K562 (cell line): Measurements from ENCODE around the gene PXN. TPM values are rescaled to one million over a fixed set of nuclear protein-coding genes. Genes with fewer than 3 reads are reported as not detected.

Experiments
- ATAC-seq: fragments of 200-7000 bp; cut with Tn5 transposase; 3 replicates; pipeline ENCODE4 v1.9.1; 2020; ENCODE audit warnings: moderate library complexity
- BruUV-seq: library from RNA; stranded (reverse); fragments of 400-500 nt; replicated peaks from 2 replicates; lab custom pipeline; 2021; lab: Mats Ljungman, UMichigan
- CTCF ChIA-PET: fragments of 300-600 bp; formaldehyde crosslinking; extraction: SDS; loops from one replicate; lab custom pipeline; 2021; ENCODE audit warnings: low intra/inter-chr PET ratio; lab: Yijun Ruan, JAX
- POLR2A ChIA-PET: fragments of 300-600, 350-650 bp; sonication (Branson Sonifier 250); formaldehyde crosslinking; extraction: SDS; loops from one replicate; lab custom pipeline; 2021; ENCODE audit warnings: antibody characterized with exemption, inconsistent platforms; lab: Yijun Ruan, JAX
- DNase-seq, 4 experiments: peaks; one replicate each; pipeline versions ENCODE4 v3.0.0 to v3.0.0-alpha.2; 2011 to 2018; ENCODE audit warnings: low spot score in 3 of 4, mixed read lengths in 3 of 4; ENCODE audit errors: extremely low read depth in 1 of 4
- FAIRE-seq: peaks from 2 replicates; lab custom pipeline; 2011; peaks lifted over from hg19 to GRCh38; lab: Jason Lieb, UNC
- H2AFZ ChIP-seq: 2 replicates; pipeline ENCODE4 v1.6.0; 2011; ENCODE audit warnings: low read depth, low read length, control low read depth, inconsistent platforms
- H3K27ac ChIP-seq: fragments of 200-600 bp; 3 replicates; pipeline ENCODE4 v1.8.0; 2011; ENCODE audit warnings: low read depth, mild to moderate bottlenecking, control low read depth, inconsistent platforms, low read length, moderate library complexity, mixed read lengths; ENCODE audit errors: extremely low read depth
- H3K27me3 ChIP-seq, 2 experiments: fragments of 300-600 bp in 1 of 2; 2 replicates in 1 of 2; 3 replicates in 1 of 2; pipeline versions ENCODE4 v1.6.0 to v1.8.0; 2011; ENCODE audit warnings: inconsistent platforms in 2 of 2, low read length in 2 of 2, mild to moderate bottlenecking in 1 of 2, mixed read lengths in 1 of 2, moderate library complexity in 1 of 2; ENCODE audit not compliant: control insufficient read depth in 2 of 2, insufficient read depth in 2 of 2
- H3K36me3 ChIP-seq: fragments of 300-600 bp; 3 replicates; pipeline ENCODE4 v1.8.0; 2011; ENCODE audit warnings: mild to moderate bottlenecking, low read length, inconsistent platforms; ENCODE audit not compliant: control insufficient read depth, insufficient read depth
- H3K4me1 ChIP-seq, 2 experiments: fragments of 200-600 bp in 1 of 2; replicated peaks in 1 of 2; 2 replicates in 1 of 2; 3 replicates in 1 of 2; pipeline versions ENCODE4 v1.5.1 to v1.8.0; 2011; ENCODE audit warnings: inconsistent platforms in 2 of 2, low read length in 2 of 2, mild to moderate bottlenecking in 1 of 2, mixed read lengths in 1 of 2, moderate library complexity in 1 of 2; ENCODE audit not compliant: control insufficient read depth in 2 of 2, insufficient read depth in 2 of 2
- H3K4me2 ChIP-seq: 2 replicates; pipeline ENCODE4 v1.6.1; 2011; ENCODE audit warnings: low read length, control low read depth, inconsistent platforms, mixed read lengths; ENCODE audit not compliant: insufficient read depth
- H3K4me3 ChIP-seq: fragments of 200-600 bp; sonication (generic), shearing (Covaris generic); 2 replicates; pipeline ENCODE4 v1.5.1; 2016; ENCODE audit warnings: control low read depth, inconsistent platforms
- H3K79me2 ChIP-seq: fragments of 200-600 bp; 3 replicates; pipeline ENCODE4 v1.8.0; 2011; ENCODE audit warnings: low read length, inconsistent platforms; ENCODE audit not compliant: control insufficient read depth, insufficient read depth
- H3K9ac ChIP-seq, 2 experiments: 2 replicates each; pipeline versions ENCODE4 v1.6.0 to v1.6.1; 2011; ENCODE audit warnings: low read depth in 2 of 2, low read length in 2 of 2, control low read depth in 1 of 2, inconsistent platforms in 1 of 2, mild to moderate bottlenecking in 1 of 2, mixed read lengths in 1 of 2; ENCODE audit not compliant: insufficient read depth in 1 of 2
- H3K9me1 ChIP-seq: one replicate; pipeline ENCODE4 v1.6.0; 2011; ENCODE audit warnings: inconsistent platforms, mild to moderate bottlenecking, low read length, moderate library complexity; ENCODE audit not compliant: control insufficient read depth, insufficient read depth
- H3K9me3 ChIP-seq: replicated peaks from 2 replicates; pipeline ENCODE4 v1.5.1; 2011; ENCODE audit warnings: low read depth, low read length, inconsistent platforms; ENCODE audit not compliant: control insufficient read depth, insufficient read depth
- H4K20me1 ChIP-seq: replicated peaks from 2 replicates; pipeline ENCODE4 v1.6.1; 2011; ENCODE audit warnings: low read length, inconsistent platforms, mixed read lengths; ENCODE audit not compliant: control insufficient read depth, insufficient read depth
- POLR2B ChIP-seq: fragments of 450-650 bp; IDR thresholded peaks from 2 replicates; pipeline ENCODE4 v1.6.1; 2018; ENCODE audit warnings: low read depth; ENCODE audit not compliant: partially characterized antibody
- RBFOX2 ChIP-seq: fragments of 200-400 bp; formaldehyde crosslinking; IDR thresholded peaks from 2 replicates; pipeline ENCODE4 v1.6.1; 2017; ENCODE audit warnings: low read depth, mild to moderate bottlenecking, low read length, moderate library complexity
- ZBTB8A ChIP-seq: fragments of 450-650 bp; IDR thresholded peaks from 2 replicates; pipeline ENCODE4 v1.6.1; 2018; ENCODE audit warnings: mild to moderate bottlenecking, moderate library complexity; ENCODE audit not compliant: partially characterized antibody
- WGBS: fragments of 100-300 bp; shearing (Covaris generic); methylation state at CpG from one replicate; pipeline ENCODE4 v1.1.6; 2016; ENCODE audit warnings: low coverage, mixed read lengths; ENCODE audit not compliant: insufficient coverage; ENCODE audit errors: missing lambda C conversion rate; 5-methylcytosine and 5-hydroxymethylcytosine counted together
- in situ Hi-C: fragments of 300-500 bp; cut with MboI; formaldehyde crosslinking; loops from 4 replicates; pipeline ENCODE4 v1.15.0; 2018; ENCODE audit warnings: inconsistent platforms, mixed read lengths
- intact Hi-C: fragments of 100-400 bp; cut with micrococcal nuclease; formaldehyde crosslinking; loops from 2 replicates; pipeline ENCODE4 v1.14.2; 2022
- polyA plus RNA-seq, 8 experiments: library from polyadenylated mRNA; depleted of rRNA in 4 of 8; stranded (reverse) in 5 of 8; unstranded in 3 of 8; fragments of >200 nt; fragmentation: Nextera tagmentation in 2 of 8; fragmentation: Illumina TruSeq in 1 of 8; extraction: Ambion mirVana in 2 of 8; extraction: Trizol in 1 of 8; gene quantifications; 2 replicates each; pipeline versions ENCODE4 v1.2.1 to v1.2.3, GENCODE V29; 2011 to 2014; ENCODE audit warnings: inconsistent platforms in 1 of 8, missing spikeins in 1 of 8
- total RNA-seq, 7 experiments: library from RNA; depleted of rRNA in 6 of 7; stranded (reverse); fragments of >200 nt in 6 of 7; fragmentation: Illumina TruSeq in 2 of 7; extraction: Trizol in 2 of 7; gene quantifications; 2 replicates each; pipeline versions ENCODE4 v1.2.1 to v1.2.3, GENCODE V29; 2011 to 2021; ENCODE audit warnings: low replicate concordance in 1 of 7

Gene PXN
- total and polyA plus RNA-seq, 9 of the 15 experiments (the other 6 are each of a cell fraction or from before 2014, with no cell fraction given), result 4.0 to 74.1 (median 18.6) TPM

DNA sequence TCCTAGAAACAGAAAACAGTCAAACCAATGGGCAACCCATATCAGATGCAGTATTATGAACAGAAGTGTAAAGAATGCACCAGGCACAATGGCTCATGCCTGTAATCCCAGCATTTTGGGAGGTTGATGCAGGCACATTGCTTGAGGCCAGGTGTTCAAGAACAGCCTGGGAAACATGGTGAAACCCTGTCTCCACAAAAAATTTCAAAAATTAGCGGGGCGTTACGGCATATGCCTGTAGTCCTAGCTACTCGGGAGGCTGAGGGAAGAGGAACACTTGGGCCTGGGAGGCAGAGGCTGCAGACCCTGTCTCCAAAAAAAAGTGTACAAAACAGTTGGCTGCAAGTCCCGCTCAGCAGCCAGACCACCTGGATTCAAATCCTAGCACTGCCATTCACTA, 4.9 kb downstream of the PXN start:
- H3K27me3 ChIP-seq, result no peaks in the 10 kb centered on the region
- no peak overlapping the region for H3K9ac ChIP-seq
- 87% methylated on average over 5 of the region's 5 CpGs for WGBS
- POLR2A ChIA-PET, result interaction anchor here (2.0 to 10.5 kb wide), 4 partner anchors 12 to 62 kb away, joined by 6 to 110 read pairs (median 83); partner anchors contain the start of genes GCN1, RNU4-1, RNU4-2 and RPLP0
- H3K9me3 ChIP-seq, result no peaks in the 10 kb centered on the region
- no peak for DNase-seq
- no peak for ATAC-seq
- peaks cover 36 to 38% of the 10 kb centered on the region in 2 experiments; a peak in 4 of 5 replicates for H3K4me1 ChIP-seq
- H3K27ac ChIP-seq, result no peak overlapping the region
- no TSS peak for BruUV-seq
- no peak for FAIRE-seq
- H3K9me1 ChIP-seq, result no peaks in the 10 kb centered on the region
- no peak overlapping the region for H2AFZ ChIP-seq
- H3K4me3 ChIP-seq, result no peak overlapping the region
- peaks cover 2% of the 10 kb centered on the region; the same call in 1 of the 3 replicates for H3K36me3 ChIP-seq
- in situ Hi-C loops, result loop anchor here (5.0 kb wide), 1 partner anchor 33 kb away; no protein-coding TSS in a partner anchor
- H4K20me1 ChIP-seq, result peaks cover 14% of the 10 kb centered on the region
- intact Hi-C loops, result no loop called here
- TF ChIP-seq RBFOX2 (0 out of 2 replicates have a peak, but pooled peaks have one; percentile 5), ZBTB8A (no peak), POLR2B (no peak)
- H3K4me2 ChIP-seq, result no peak overlapping the region
- CTCF ChIA-PET, result no interaction called here
- H3K79me2 ChIP-seq, result peaks cover 62% of the 10 kb centered on the region; the same call in 2 of the 3 replicates
